GM19240 (cell line): ENCODE data around the gene GNPTAB.

Source experiments
- DNase-seq: peaks from one replicate; pipeline ENCODE4 v3.0.0; 2011; ENCODE audit warnings: low spot score; ENCODE audit not compliant: insufficient read length

GNPTAB gene

DNA sequence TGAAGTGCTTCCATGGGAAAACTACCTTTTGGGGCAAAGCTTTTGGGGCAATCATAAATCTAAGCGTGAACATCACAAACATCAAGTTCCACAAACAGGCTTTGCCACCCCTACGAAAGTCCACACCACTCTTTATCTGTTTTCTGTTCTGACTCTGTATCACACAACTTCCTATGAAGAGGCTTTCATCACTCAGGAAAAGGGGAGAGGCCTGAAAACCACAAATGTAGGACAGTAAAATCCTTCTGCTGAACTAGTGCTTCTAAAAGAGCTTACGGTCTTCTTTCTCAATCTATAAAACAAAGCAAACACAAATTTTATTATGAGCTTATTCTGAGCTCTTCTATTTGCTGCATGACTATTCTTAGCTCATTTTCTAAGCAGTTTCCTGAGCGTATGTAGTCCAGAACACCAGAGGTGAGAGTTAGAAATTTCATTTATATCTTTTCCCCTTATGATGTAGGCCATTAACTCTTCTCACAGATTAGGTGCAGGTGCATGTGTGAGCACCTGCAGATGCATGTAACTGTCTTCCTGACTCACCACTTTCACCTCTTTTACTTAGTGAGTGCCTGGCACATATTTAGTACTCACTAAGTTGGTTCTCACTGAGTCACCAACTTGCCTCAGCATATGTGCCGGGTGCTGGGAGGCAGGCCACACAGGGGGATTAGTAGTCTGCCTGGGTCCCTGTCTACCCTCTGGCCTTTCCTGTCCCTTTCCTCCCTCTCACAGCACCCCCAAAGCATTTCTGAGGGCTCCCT is 58.6 kb downstream of the GNPTAB start:
- no peak for DNase-seq

DNA sequence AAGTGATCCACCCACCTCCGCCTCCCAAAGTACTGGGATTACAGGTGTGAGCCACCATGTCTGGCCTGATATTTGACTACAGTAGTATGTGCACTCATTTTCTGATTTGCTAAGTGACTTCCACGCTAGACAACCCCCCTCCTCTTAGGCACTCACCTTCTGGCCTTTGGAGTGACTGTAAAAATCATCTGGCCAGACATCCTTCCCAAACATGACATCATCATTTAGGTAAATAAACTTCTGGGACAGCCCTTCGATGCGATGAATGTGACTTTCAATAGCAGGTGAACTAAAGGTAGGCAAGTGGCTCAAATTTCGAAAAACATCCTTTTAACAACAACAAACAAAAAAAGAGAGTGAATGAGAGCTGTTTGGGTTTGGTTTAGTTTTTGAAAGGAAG is 60.9 kb downstream of the GNPTAB start:
- DNase-seq, result no peak

DNA sequence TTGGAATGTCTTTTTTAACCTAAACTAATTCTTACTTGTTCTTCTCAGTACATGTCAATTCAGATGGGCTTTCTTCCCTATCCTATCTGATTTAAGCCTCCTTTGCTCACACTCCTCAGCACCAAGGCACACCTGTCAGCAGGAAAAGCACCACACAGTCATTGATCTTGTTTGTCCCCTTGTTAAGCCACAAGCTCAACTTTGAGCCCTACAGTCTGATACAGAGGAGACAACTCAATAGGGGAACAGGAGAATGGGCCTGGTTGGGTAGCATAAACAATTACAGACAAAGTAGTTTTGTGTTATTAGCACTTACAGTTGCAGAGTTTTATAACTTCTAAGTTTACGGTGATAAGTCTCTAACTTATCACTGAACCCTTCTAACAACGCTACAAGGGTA is 62.0 kb downstream of the GNPTAB start:
- DNase-seq, result no peak

DNA sequence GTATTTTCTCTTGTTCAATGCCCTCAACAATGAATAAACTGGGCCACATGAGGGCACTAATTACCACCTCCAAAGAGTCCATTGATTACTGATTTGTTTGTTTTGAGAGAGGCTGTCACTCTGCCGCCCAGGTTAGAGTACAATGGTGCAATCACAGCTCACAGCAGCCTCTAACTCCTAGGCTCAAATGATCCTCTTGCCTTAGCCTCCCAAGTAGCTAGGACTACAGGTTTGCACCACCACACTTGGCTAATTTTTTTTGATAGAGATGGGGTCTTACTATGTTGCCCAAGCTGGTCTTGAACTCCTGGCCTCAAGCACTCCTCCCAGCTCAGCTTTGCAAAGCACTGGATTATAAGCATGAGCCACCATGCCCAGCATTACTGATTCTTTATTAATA is 63.2 kb downstream of the GNPTAB start:
- no peak for DNase-seq

DNA sequence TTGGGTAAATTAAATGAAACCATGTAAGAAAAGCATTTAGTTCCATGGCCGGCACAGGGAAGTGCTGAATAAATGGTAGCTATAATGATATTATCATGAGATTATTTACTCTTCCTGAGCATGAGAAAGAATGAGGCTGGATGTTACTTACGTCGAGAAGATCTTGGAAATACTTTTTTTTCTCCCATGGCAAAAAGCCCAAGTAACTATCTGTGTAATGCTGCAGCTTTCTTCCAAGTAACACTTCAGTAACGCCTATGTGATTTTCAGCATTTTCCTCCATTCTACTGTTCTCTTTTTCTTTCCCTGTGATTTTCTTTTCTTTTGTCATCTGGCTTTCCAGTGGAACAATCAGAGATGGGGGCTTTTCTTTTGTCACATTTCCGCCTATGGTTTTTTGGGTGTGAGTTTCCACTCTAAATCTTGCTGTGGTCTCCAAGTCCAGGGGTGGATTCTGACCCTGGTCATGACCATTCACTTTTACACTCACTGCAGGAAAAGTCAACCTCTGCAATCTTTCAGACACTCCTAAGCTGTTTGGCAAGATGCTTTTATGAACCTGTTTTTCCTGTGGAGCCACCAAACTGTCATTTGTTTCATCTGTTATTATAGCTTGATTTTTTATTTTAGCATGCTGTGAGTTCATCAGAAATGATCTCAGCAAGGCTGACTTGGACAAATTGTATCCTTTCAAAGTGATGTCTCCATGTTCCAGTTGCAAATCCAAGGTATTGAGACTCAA is 66.5 kb downstream of the GNPTAB start:
- no peak for DNase-seq

DNA sequence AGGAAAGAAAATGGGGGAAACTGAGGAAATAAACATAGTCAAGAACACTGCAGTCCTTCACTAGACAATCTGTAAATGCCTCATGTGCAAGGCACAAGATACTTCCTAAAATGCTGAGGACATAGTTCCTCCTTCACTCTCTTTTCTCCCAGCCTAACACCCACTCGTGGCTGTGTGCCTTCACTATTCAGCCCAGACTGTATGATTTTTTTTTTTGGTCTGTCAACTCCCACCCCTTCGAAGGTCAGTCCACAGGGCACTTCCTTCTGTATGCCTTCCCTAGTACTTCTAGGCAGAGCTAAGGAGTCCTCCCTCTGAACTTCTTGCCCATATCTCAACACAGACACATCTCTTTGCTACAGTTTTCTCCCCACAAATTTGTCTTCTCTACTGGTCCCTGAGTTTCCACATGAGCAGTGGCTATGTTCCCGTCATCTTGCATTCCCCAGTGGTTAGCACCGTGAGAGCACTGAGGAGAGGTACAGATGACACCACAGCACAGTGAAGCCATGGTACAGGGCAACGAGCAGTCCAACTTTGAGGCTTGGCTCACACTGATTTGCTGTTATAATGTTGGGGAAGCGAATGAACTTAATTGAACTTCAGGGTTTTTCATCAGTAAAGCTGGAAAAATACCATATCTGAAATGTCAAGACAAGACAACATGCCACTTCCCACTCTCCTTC is 67.4 kb downstream of the GNPTAB start:
- DNase-seq, result no peak

DNA sequence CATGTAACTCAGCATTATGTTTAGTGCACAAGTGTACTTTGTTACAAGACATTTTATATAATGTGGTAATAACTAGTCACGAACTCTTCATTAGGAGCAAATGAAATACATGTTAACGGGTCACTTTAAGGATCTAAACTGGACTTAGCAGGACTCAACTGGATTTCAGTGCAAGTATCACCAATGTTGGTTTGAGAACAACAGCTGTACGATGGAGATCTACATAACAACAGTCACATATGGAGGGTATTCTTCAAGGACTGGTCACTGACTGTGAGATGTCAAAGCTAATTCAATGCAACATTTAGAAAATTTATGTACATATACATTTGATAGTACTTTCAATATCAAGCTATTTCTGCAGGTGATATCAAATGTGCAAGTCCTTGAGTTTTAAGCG is 69.0 kb downstream of the GNPTAB start:
- no peak for DNase-seq

DNA sequence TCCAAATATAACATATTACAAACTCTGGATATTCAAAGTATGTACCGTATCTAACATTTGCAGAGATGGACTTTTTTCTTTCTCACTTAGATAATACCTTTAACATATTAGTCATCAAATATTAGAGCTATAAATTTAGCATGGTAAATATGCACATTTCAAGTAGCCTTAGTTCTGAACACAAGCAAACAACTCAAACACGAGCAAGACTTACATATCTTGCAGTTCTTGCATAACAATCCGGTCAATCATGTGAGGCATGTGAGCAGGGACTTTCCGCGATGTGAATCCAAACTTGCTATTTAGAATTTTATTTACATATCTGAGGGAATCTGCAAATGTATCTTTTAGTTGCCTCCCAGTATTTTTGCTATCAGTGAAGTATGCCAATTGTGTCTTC is 69.4 kb downstream of the GNPTAB start:
- no peak for DNase-seq

DNA sequence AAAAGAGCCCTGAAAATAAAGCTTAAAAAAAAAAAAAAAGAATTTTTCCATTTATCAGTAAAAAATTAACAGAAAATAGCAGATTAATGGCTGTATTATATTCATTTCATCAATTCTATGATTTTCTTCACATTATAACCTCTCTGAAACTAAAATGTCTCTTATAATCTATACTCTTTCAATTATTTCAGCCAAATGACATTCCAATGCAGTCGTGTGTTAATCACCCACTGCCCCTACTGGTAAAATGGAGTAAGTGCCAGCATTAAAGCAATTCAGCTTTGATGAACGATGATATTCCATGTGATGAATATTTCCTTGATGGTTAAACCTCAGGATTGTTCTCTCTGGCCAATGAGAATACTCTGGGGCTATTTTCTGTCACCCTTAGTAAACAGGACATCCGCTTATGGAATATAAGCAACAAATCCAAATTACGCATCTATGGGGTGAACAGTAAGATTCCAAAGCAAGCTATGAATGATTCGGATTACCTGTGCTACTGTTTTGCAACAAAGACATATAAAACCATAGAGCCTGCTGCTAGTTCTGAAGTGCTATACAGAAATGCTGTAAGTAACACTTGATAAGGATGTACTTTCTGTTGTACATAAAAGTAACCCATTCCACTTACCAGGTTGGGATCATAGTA is 71.2 kb downstream of the GNPTAB start:
- no peak for DNase-seq

DNA sequence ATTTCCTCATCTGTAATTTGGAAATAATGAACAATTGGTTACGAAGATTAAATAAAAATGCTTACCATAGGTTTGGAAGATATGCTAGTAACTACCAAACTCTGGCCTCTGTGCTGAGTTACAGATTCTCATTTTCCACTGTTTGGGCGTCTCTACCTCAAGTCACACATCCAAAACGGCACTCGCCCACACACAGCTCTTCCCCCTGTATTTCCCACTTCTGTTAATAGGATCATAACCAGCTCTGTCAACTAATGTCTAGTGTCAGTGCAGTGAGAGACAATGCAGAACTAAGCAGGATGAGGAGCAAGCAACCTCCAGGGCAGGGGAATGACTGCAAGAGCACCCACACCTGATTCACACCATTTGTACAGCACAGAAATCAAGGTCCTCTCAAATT is 80.6 kb downstream of the GNPTAB start:
- DNase-seq, result no peak

DNA sequence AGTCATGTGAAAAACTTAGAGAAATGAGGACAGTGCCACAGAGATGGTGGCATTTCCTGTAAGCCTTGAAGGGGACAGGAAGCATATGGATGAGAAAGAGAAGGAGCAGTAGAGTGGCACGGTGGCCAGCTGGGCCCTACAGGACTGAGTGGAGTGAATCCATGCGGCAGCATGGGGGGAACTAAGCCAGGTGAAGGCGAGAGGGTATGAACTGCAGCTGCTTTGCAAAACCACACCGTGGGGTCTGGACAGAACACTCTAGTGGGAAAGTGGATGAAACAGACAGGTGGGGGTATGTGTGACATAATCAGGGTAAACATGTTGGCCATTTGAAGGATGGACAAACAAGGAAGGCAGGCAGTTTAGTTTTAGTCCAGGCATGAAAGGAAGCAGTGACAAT is 81.1 kb downstream of the GNPTAB start:
- DNase-seq, result no peak

DNA sequence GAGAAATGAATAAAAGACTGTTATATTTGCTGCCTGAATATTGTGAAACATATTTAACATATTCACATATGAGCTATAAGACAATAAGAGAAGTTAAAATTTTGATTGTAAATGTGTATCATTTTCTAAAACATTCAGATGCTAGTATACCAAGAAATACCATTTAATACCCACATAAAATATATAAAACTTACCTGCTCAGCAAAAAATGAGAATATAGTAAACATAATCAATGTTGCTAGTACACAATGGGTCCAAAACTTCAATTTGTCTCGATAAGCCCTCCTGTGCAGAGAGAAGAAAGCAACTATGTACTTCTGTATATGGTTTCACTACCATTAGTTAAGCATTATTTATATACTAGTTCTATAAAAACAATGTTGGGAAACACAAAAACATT is 81.9 kb downstream of the GNPTAB start:
- DNase-seq, result no peak

DNA sequence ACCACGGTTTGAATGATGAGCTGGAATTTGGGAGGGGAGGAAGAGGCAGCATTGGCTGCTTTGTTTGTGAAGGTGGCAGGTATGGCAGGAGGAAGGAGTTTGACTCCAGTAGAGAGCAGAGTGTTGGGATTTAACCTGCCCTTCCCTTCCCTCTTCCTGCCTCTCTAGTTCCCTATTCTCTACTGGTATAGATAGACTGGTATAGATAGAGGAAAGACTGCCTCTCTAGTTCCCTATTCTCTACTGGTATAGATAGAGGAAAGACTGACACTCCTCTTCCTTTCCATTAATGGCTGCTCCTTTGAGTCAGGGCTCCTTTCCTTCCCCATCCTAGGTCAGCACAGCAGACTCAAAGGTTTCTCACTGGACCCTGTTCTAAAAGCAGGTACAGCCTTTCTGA is 83.1 kb downstream of the GNPTAB start:
- DNase-seq, result no peak

DNA sequence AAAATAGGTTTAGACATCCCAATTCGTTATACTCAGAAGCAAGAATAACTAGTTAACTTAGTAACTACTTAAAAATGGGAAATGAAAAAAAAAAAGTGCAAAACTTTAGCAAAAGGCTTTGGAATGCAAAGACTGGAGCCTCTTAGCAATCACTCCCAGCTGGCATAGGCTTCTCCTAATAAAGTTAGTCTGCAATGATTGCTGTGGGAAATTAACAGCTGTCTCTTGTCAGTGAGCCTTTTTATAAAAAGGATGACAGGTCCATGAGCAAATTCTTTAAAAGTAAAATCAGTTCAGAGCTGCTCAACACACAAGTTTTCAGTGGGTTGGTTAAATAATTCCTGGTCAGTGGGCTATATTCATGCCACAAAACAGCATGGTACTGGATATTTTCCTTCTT is 84.1 kb downstream of the GNPTAB start:
- no peak for DNase-seq

DNA sequence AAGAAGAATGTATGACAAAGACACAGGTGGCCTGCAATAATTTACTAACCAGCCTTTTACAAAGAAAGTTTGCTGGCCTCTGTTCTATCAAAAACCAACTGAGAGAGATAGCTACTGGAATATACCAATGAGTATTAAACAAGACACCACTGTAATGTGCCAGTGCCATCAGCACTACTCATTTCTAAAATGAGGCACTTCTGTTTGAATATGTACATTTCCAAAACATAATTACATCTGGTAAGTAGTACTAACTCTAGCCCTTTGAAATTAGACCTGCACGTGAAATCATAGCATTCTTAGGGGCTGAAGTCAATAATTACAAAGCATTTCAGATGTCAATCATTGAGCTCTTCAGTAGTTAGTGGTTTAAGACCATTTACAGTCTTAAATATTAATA is 84.6 kb downstream of the GNPTAB start:
- DNase-seq, result no peak

DNA sequence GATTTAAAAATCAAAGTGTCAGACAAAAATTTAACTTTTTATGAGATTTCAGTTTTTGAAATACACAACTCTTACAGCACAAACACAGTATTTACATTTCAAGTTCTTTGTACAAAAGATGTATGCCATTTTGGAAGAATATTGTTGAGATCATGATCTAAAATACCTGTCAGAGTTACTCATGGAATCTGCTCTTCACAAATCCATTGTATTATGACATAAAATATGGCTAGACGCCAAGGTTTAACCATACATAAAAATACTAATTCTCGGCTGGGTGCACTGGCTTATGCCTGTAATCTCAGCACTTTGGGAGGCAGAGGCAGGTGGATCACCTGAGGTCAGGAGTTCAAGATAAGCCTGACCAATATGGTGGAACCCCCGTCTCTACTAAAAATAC is 85.3 kb downstream of the GNPTAB start:
- no peak for DNase-seq

DNA sequence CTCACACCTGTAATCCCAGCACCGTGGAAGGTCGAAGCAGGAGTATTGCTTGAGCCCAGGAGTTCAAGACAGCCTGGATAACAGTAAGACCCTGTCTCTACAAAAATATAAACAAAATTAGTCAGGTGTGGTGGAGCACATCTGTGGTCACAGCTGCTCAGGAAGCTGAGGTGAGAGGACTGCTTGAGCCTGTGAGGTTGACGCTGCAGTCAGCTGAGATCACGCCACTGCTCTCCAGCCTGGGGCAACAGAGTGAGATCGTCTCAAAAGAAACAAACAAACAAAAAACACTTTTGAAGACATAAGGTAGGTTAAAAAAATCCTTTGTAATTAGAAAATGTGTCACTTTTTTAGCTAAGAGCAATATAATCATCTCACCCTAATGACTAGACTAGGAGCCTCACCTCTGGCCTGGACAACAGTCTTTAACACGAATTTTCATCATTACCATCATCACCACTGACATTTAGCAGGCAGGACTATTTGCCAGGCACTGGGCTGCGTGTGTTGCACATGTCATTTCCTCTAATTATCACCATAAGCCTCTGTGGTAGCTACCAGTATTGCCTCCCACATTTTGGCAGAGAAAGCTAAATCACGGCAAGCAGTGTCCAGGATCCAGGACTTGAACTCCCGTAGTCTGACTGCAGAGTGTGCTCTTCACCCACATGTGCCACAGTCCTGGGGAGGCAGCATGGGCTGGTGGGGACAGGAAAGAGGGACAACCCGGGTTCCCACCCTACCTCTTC is 86.9 kb downstream of the GNPTAB start:
- peak; percentile 4 for DNase-seq

DNA sequence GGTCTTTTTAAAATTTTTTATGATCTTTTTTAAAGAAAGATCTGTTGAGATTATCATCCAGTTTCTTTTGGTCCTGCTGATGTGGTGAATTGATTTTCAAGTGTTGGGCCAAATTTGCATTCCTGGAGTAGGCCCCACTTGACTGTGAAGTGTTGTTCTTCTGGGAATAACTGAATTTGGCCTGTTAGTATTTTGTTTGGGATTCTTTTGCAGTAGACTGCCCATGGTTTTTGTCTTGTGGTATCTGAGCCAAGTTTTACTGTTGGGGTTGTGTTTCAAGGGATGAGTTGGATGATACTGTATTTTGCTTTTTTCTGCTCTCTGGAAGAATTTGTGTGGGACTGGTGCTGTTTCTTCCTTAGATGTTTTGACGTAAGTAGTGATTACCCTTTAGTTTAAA is 87.5 kb downstream of the GNPTAB start:
- DNase-seq, result no peak

DNA sequence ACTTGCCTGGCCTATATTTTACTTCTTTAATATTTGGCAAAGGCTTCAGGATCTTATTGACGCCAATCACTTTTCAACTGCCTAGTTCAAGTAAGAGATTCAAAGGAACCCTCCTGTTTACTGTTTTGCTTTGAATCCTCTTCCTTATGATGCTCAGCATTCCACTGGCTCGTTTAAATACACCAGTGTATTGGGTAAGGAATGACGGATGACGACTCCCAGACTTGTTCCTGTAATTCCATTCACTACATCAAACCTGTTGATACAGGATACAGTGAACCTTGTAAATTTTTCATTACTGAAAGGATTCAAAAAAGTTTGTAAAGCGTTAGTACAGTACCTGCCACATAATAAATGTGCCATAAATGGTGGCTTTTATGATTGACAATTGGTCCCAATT is 89.8 kb downstream of the GNPTAB start:
- no peak for DNase-seq

DNA sequence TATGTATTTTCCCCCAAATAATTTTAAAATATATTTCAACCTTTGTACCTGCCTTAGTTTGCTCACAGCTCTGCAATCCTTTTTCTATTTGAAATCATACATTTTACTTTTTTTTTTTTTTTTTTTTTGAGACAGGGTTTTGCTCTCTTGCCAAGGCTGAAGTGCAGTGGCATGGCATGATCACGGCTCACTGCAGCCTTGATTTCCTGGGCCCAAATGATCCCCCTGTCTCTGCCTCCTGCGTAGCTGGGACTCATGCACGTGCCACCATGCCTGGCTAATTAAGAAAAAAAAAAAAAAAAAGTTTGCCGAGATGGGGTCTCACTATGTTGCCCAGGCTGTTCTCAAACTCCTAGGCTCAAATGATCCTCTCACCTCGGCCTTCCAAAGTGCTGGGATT is 90.2 kb downstream of the GNPTAB start:
- no peak for DNase-seq

DNA sequence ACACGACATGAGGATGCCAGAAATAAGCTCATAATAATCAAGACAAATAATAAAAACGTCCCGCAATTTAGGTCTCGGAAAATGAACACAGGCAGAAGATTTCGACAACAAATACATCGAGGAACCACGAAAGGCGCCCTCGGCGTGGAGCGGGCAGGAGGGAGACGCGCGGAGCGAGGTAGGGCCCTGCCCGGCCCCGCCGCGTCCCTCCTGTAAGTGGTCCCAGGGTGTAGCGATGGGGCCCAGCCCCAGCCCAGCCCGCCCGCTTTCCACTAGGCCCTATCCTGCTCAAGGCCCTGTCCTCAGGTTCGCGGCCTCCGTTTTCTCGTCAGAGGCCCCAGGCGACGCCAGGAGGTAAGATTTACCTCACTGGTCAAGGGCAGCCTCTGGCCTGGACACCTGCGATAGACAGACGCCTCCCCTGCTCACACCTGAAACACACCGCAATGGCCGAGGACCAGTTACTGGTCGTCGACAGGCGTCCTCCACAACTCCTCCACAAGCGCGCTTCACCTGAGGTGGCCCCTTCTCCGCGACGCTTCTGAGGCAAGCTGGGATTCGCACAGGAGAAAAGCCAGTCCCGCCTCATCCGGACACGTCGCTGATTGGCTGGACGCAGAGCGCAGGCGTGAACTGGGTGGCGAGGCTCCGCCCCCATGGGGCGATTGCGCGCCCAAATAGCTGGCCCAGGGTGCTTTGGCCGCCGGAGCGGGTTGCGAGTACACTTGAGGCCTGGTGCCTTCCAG is 91.7 kb downstream of the GNPTAB start, which contains the start of gene SYCP3:
TSS of gene SYCP3 (minus strand) at position 543 of the 746 bp plus-strand sequence. CDS start 1,527 bp downstream, outside the sequence.
- DNase-seq, result no peak
